ENCODE measurements around the gene SLC38A8.
A peak's percentile ranks its signal among the peaks of the same experiment; 100 is the strongest.

The SLC38A8 gene

GRCh38 chr16:83971165-83972130 is 71.1 kb downstream of the SLC38A8 start:
- no peak for TF ChIP-seq TAF1 (IDR thresholded peaks at IDR 0.05; ENCODE audit: low read depth, low read length)
- no peak for TF ChIP-seq POU2F2 (IDR thresholded peaks at IDR 0.05; ENCODE audit: low read depth, low read length)
- no peak for TF ChIP-seq POLR2A (IDR thresholded peaks at IDR 0.05; ENCODE audit: low read depth, low read length)
- no peak for TF ChIP-seq PAX5 (IDR thresholded peaks at IDR 0.05; ENCODE audit: insufficient read depth, low read length, severe bottlenecking)
- no peak for TF ChIP-seq SPI1 (IDR thresholded peaks at IDR 0.05; ENCODE audit: low read depth, low read length)
- no peak for TF ChIP-seq POLR2AphosphoS5 (IDR thresholded peaks at IDR 0.05; ENCODE audit: low read depth, low read length)
- no peak for DNase-seq (ENCODE audit: insufficient read length, low spot score)
- no peak for FAIRE-seq

DNA sequence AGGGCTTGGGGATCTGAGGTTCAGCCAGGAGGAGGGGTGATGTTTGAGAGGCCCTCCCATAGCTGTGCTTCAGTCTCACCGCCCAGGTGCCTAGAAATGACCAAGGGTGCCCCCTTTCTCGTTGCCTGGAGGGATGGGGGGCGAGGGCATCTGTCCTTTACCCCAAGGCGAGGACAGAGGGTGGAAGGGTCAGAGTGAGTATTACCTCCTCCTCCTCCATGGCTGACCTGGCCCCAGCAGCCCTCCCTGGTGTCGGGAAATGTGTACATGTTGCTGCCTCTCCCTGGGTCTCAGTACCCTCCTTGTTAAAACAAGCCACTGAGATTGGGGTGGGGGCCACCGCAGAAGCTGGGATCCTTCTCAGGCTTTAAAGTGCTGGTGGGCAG is 72.2 kb downstream of the SLC38A8 start:
- FAIRE-seq (no peak), DNase-seq (ENCODE audit: insufficient read length, low spot score) (no peak)
- no peak for TF ChIP-seq PAX5 (IDR thresholded peaks at IDR 0.05; ENCODE audit: insufficient read depth, low read length, severe bottlenecking)
- no peak for TF ChIP-seq SPI1 (IDR thresholded peaks at IDR 0.05; ENCODE audit: low read depth, low read length)
- no peak for TF ChIP-seq POLR2AphosphoS5 (IDR thresholded peaks at IDR 0.05; ENCODE audit: low read depth, low read length)
- TF ChIP-seq POLR2A (IDR thresholded peaks at IDR 0.05; ENCODE audit: low read depth, low read length): no peak
- no peak for TF ChIP-seq TAF1 (IDR thresholded peaks at IDR 0.05; ENCODE audit: low read depth, low read length)
- no peak for TF ChIP-seq POU2F2 (IDR thresholded peaks at IDR 0.05; ENCODE audit: low read depth, low read length)

DNA sequence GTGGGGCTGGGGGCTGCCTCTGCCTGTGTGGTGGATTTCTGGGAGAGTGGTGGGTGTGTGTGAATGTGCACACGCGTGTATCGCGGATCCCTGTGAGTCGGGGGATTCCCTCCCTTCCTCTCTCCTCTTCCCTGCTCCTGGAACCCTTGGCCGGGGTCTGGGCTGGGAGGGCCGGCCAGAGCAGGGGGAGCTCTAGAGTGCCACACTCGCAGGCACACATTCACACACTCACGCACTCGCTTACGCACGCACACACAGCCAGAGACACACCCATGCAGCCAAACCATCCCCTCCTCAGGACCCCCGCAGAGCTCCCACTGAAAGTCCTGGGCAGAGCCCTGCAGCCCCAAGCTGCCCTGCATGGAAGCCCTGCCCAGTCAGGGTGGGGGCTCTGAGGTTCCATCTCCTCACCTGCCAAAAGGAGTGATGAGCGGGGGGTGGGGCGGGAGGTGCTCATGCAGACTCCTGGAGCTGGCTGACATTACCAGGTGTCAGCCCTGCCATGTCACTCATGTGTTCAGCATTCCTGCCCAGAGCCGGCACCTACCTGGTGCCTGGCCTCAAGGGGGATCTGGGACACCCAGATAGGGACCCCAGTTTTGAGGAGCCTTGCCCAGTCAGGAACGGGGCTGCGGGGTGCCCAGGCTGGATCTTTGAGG is 72.7 kb downstream of the SLC38A8 start:
- DNase-seq (ENCODE audit: insufficient read length, low spot score) (no peak), FAIRE-seq (no peak)
- TF ChIP-seq PAX5 (IDR thresholded peaks at IDR 0.05; ENCODE audit: insufficient read depth, low read length, severe bottlenecking): no peak
- TF ChIP-seq POU2F2 (IDR thresholded peaks at IDR 0.05; ENCODE audit: low read depth, low read length): no peak
- TF ChIP-seq POLR2AphosphoS5 (IDR thresholded peaks at IDR 0.05; ENCODE audit: low read depth, low read length): no peak
- TF ChIP-seq SPI1 (IDR thresholded peaks at IDR 0.05; ENCODE audit: low read depth, low read length): no peak
- TF ChIP-seq TAF1 (IDR thresholded peaks at IDR 0.05; ENCODE audit: low read depth, low read length): no peak
- no peak for TF ChIP-seq POLR2A (IDR thresholded peaks at IDR 0.05; ENCODE audit: low read depth, low read length)

GRCh38 chr16:83968891-83969649 is 73.5 kb downstream of the SLC38A8 start:
- no peak for DNase-seq (ENCODE audit: insufficient read length, low spot score)
- FAIRE-seq: no peak
- no peak for TF ChIP-seq TAF1 (IDR thresholded peaks at IDR 0.05; ENCODE audit: low read depth, low read length)
- TF ChIP-seq SPI1 (IDR thresholded peaks at IDR 0.05; ENCODE audit: low read depth, low read length): no peak
- TF ChIP-seq POLR2A (IDR thresholded peaks at IDR 0.05; ENCODE audit: low read depth, low read length): no peak
- TF ChIP-seq POU2F2 (IDR thresholded peaks at IDR 0.05; ENCODE audit: low read depth, low read length): no peak
- no peak for TF ChIP-seq POLR2AphosphoS5 (IDR thresholded peaks at IDR 0.05; ENCODE audit: low read depth, low read length)
- TF ChIP-seq PAX5 (IDR thresholded peaks at IDR 0.05; ENCODE audit: insufficient read depth, low read length, severe bottlenecking): no peak

DNA sequence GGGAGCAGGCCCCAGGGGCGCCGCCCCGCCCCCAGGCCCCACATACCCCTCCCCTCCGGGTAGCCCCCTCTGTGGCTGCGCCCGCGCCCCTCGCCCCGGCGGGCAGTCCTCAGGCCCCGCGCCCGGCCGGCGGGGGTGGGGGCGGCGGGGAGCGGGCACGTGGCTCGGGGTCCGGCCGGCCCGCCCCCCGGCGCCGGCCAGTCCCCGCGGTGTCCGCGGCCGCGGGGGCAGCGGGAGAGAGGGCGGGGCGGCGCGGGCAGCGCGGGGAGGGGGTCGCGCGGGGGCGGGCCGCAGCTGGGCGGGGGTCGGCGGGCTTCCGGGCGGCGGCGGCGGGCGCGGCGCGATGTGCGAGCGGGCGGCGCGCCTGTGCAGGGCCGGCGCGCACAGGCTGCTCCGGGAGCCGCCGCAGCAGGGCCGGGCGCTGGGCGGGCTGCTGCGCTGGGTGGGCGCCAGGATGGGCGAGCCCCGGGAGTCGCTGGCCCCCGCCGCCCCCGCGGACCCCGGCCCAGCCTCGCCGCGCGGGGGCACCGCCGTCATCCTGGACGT is 74.2 kb downstream of the SLC38A8 start:
- TF ChIP-seq POLR2AphosphoS5 (IDR thresholded peaks at IDR 0.05; ENCODE audit: low read depth, low read length) (no peak), TAF1 (IDR thresholded peaks at IDR 0.05; ENCODE audit: low read depth, low read length) (no peak), POLR2A (IDR thresholded peaks at IDR 0.05; ENCODE audit: low read depth, low read length) (no peak), PAX5 (IDR thresholded peaks at IDR 0.05; ENCODE audit: insufficient read depth, low read length, severe bottlenecking) (no peak), SPI1 (IDR thresholded peaks at IDR 0.05; ENCODE audit: low read depth, low read length) (no peak), POU2F2 (IDR thresholded peaks at IDR 0.05; ENCODE audit: low read depth, low read length) (no peak)
- DNase-seq (ENCODE audit: insufficient read length, low spot score): no peak
- no peak for FAIRE-seq

GRCh38 chr16:83967838-83968305 is 74.7 kb downstream of the SLC38A8 start, which contains the start of gene NECAB2:
NECAB2 (plus strand) TSS chr16:83968244; CDS start chr16:83968649, 405 bp downstream.
- TF ChIP-seq POLR2A (IDR thresholded peaks at IDR 0.05; ENCODE audit: low read depth, low read length) (no peak), POU2F2 (IDR thresholded peaks at IDR 0.05; ENCODE audit: low read depth, low read length) (no peak), SPI1 (IDR thresholded peaks at IDR 0.05; ENCODE audit: low read depth, low read length) (no peak), PAX5 (IDR thresholded peaks at IDR 0.05; ENCODE audit: insufficient read depth, low read length, severe bottlenecking) (no peak), TAF1 (IDR thresholded peaks at IDR 0.05; ENCODE audit: low read depth, low read length) (no peak), POLR2AphosphoS5 (IDR thresholded peaks at IDR 0.05; ENCODE audit: low read depth, low read length) (no peak)
- DNase-seq (ENCODE audit: insufficient read length, low spot score) (peak; percentile 82), FAIRE-seq (peak; percentile 26)

DNA sequence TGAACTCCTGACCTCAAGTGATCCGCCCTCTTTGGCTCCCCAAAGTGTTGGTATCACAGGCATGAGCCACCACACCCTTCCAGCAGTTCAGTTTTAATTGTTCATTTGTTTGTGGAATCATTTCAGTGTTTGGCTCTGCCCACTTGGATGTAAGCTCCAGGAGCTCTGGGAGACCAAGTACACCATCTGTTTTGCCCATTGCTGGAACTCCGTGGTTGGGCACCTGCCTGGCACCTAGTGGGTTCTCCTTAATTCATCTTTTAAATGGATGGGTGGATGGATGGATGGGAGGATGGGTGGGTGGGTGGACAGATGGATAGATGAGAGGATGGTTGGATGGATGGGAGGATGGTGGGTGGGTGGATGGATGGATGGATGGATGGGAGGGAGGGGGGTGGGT is 75.5 kb downstream of the SLC38A8 start:
- DNase-seq (ENCODE audit: insufficient read length, low spot score) (no peak), FAIRE-seq (no peak)
- TF ChIP-seq POLR2AphosphoS5 (IDR thresholded peaks at IDR 0.05; ENCODE audit: low read depth, low read length) (no peak), SPI1 (IDR thresholded peaks at IDR 0.05; ENCODE audit: low read depth, low read length) (no peak), PAX5 (IDR thresholded peaks at IDR 0.05; ENCODE audit: insufficient read depth, low read length, severe bottlenecking) (no peak), TAF1 (IDR thresholded peaks at IDR 0.05; ENCODE audit: low read depth, low read length) (no peak), POU2F2 (IDR thresholded peaks at IDR 0.05; ENCODE audit: low read depth, low read length) (no peak), POLR2A (IDR thresholded peaks at IDR 0.05; ENCODE audit: low read depth, low read length) (no peak)

GRCh38 chr16:83966153-83966696 is 76.4 kb downstream of the SLC38A8 start:
- DNase-seq (ENCODE audit: insufficient read length, low spot score) (no peak), FAIRE-seq (no peak)
- TF ChIP-seq PAX5 (IDR thresholded peaks at IDR 0.05; ENCODE audit: insufficient read depth, low read length, severe bottlenecking): no peak
- TF ChIP-seq POLR2AphosphoS5 (IDR thresholded peaks at IDR 0.05; ENCODE audit: low read depth, low read length): no peak
- TF ChIP-seq POLR2A (IDR thresholded peaks at IDR 0.05; ENCODE audit: low read depth, low read length): no peak
- no peak for TF ChIP-seq POU2F2 (IDR thresholded peaks at IDR 0.05; ENCODE audit: low read depth, low read length)
- no peak for TF ChIP-seq SPI1 (IDR thresholded peaks at IDR 0.05; ENCODE audit: low read depth, low read length)
- TF ChIP-seq TAF1 (IDR thresholded peaks at IDR 0.05; ENCODE audit: low read depth, low read length): no peak

Data from GM12891 (cell line).